ENCODE results near the gene KIF26A. TPM values are rescaled to one million over a fixed set of nuclear protein-coding genes. Genes with fewer than 3 reads are reported as not detected.

The KIF26A gene
- polyA plus RNA-seq, 1 donor from 2014 or later = 11.2 TPM

DNA sequence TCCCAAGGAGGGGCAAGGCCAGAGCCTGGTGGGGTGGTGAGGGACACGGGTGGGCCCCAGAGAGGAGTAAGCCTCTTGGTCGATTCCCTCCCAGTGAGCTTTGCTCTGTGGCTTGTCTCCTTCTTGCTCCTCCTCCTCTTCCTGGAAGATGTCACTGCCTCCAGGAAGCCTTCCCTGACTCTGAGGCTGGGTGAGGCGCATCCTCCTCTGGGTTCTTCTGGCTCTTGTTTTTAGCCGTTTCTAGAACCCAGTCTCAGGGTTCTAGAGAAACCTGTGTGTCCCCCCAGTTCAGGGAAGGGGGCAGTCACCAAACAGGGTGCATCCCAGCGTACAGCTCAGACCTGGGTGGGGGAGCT is 12.6 kb downstream of the KIF26A start:
- no peaks in the 10 kb centered on the region for H3K27me3 ChIP-seq (ENCODE audit: insufficient read depth, low read depth, low read length)
- H3F3A ChIP-seq (ENCODE audit: insufficient read depth, low read length, poor library complexity, severe bottlenecking) = no peaks in the 10 kb centered on the region
- no peak overlapping the region for H2AFZ ChIP-seq (ENCODE audit: low read depth, low read length)
- peak overlapping the region; percentile 29 for H3K9ac ChIP-seq (ENCODE audit: low read length)
- TF ChIP-seq, protein P1, sequence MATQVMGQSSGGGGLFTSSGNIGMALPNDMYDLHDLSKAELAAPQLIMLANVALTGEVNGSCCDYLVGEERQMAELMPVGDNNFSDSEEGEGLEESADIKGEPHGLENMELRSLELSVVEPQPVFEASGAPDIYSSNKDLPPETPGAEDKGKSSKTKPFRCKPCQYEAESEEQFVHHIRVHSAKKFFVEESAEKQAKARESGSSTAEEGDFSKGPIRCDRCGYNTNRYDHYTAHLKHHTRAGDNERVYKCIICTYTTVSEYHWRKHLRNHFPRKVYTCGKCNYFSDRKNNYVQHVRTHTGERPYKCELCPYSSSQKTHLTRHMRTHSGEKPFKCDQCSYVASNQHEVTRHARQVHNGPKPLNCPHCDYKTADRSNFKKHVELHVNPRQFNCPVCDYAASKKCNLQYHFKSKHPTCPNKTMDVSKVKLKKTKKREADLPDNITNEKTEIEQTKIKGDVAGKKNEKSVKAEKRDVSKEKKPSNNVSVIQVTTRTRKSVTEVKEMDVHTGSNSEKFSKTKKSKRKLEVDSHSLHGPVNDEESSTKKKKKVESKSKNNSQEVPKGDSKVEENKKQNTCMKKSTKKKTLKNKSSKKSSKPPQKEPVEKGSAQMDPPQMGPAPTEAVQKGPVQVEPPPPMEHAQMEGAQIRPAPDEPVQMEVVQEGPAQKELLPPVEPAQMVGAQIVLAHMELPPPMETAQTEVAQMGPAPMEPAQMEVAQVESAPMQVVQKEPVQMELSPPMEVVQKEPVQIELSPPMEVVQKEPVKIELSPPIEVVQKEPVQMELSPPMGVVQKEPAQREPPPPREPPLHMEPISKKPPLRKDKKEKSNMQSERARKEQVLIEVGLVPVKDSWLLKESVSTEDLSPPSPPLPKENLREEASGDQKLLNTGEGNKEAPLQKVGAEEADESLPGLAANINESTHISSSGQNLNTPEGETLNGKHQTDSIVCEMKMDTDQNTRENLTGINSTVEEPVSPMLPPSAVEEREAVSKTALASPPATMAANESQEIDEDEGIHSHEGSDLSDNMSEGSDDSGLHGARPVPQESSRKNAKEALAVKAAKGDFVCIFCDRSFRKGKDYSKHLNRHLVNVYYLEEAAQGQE (IDR thresholded peaks at IDR 0.05; ENCODE audit: borderline replicate concordance) = no peak
- no peak for TF ChIP-seq EZH2 (IDR thresholded peaks at IDR 0.05; ENCODE audit: borderline replicate concordance, insufficient read depth, low read length, poor library complexity, severe bottlenecking)
- TF ChIP-seq EP300 (conservative IDR thresholded peaks at IDR 0.05; ENCODE audit: poor library complexity, severe bottlenecking) = no peak
- TF ChIP-seq, protein P2, sequence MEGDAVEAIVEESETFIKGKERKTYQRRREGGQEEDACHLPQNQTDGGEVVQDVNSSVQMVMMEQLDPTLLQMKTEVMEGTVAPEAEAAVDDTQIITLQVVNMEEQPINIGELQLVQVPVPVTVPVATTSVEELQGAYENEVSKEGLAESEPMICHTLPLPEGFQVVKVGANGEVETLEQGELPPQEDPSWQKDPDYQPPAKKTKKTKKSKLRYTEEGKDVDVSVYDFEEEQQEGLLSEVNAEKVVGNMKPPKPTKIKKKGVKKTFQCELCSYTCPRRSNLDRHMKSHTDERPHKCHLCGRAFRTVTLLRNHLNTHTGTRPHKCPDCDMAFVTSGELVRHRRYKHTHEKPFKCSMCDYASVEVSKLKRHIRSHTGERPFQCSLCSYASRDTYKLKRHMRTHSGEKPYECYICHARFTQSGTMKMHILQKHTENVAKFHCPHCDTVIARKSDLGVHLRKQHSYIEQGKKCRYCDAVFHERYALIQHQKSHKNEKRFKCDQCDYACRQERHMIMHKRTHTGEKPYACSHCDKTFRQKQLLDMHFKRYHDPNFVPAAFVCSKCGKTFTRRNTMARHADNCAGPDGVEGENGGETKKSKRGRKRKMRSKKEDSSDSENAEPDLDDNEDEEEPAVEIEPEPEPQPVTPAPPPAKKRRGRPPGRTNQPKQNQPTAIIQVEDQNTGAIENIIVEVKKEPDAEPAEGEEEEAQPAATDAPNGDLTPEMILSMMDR (IDR thresholded peaks at IDR 0.05; ENCODE audit: poor library complexity, severe bottlenecking) = no peak
- TF ChIP-seq TAF1 (IDR thresholded peaks at IDR 0.05; ENCODE audit: low read depth) = no peak
- no peak for TF ChIP-seq SMC3 (conservative IDR thresholded peaks at IDR 0.05; ENCODE audit: poor library complexity)
- TF ChIP-seq POLR2AphosphoS5 (IDR thresholded peaks at IDR 0.05) = no peak
- no peak for TF ChIP-seq MXI1 (conservative IDR thresholded peaks at IDR 0.05; ENCODE audit: poor library complexity, severe bottlenecking)
- no peak for TF ChIP-seq RAD21 (conservative IDR thresholded peaks at IDR 0.05)
- H3K79me2 ChIP-seq (replicated peaks; ENCODE audit: insufficient read depth, low read length) = peaks cover 5% of the 10 kb centered on the region
- H3K36me3 ChIP-seq (ENCODE audit: insufficient read depth, low read length) = no peaks in the 10 kb centered on the region
- H3K27ac ChIP-seq (ENCODE audit: low read length) = peak overlapping the region; percentile 55
- H4K20me1 ChIP-seq (ENCODE audit: insufficient read depth) = no peaks in the 10 kb centered on the region
- no peaks in the 10 kb centered on the region for H3K9me3 ChIP-seq (ENCODE audit: low read length)
- H3K4me3 ChIP-seq (ENCODE audit: low read length) = no peak overlapping the region
- H3K4me2 ChIP-seq (ENCODE audit: low read length) = no peak overlapping the region
- H3K9me2 ChIP-seq (ENCODE audit: insufficient read depth, low read length) = no peaks in the 10 kb centered on the region

DNA sequence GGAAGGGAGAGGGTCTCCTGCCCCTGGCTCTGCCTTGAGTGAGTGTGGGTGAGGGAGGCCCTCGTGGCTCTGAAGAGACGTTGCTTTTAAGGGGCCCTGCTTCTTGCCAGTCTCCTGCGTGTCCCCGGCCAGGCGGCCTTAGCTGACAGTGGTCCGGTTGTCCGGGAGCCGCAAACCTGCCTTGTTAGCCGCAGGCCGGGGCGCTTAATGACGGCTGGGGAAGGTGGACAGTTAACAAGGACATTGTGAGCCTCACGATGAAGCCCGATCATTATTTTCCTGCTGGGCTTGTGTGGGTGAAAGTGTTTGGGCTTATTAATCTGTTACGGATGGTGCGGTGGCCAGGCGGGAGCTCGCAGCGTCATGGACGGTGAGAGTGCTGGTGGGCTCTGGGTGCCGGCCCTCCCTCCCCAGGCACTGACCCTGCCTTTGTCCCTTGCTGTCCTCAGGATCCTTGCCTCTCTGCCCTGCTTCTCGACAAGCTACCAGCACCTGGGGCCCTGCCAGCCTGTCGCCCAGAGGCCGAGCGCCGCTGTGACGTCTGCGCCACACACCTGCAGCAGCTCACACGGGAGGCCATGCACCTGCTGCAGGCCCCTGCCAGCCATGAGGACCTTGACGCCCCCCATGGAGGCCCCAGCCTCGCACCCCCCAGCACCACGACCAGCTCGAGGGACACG is 13.3 kb downstream of the KIF26A start:
- Histone ChIP-seq H3K9me3 (ENCODE audit: low read length) (no peaks in the 10 kb centered on the region), H3K9ac (ENCODE audit: low read length) (peak overlapping the region; percentile 29), H4K20me1 (ENCODE audit: insufficient read depth) (no peaks in the 10 kb centered on the region), H3K4me3 (ENCODE audit: low read length) (no peak overlapping the region), H3K79me2 (replicated peaks; ENCODE audit: insufficient read depth, low read length) (peaks cover 5% of the 10 kb centered on the region), H3K27me3 (ENCODE audit: insufficient read depth, low read depth, low read length) (no peaks in the 10 kb centered on the region), H3F3A (ENCODE audit: insufficient read depth, low read length, poor library complexity, severe bottlenecking) (no peaks in the 10 kb centered on the region), H3K9me2 (ENCODE audit: insufficient read depth, low read length) (no peaks in the 10 kb centered on the region), H3K27ac (ENCODE audit: low read length) (peak overlapping the region; percentile 55), H2AFZ (ENCODE audit: low read depth, low read length) (no peak overlapping the region), H3K36me3 (ENCODE audit: insufficient read depth, low read length) (no peaks in the 10 kb centered on the region), H3K4me2 (ENCODE audit: low read length) (no peak overlapping the region)
- TF ChIP-seq POLR2AphosphoS5 (IDR thresholded peaks at IDR 0.05) (peak; percentile 18), MXI1 (conservative IDR thresholded peaks at IDR 0.05; ENCODE audit: poor library complexity, severe bottlenecking) (no peak)
